Measurements from ENCODE around the gene ACY1. TPM values are rescaled to one million over a fixed set of nuclear protein-coding genes. Genes with fewer than 3 reads are reported as not detected.

ACY1 gene
- total RNA-seq, 2 experiments from 2014 or later = 3.3 to 4.0 TPM

- BruUV-seq (replicated peaks) = no TSS peak
- no peaks in the 10 kb centered on the region for H3K36me3 ChIP-seq (ENCODE audit: insufficient read depth, low read length)
- H3K9me3 ChIP-seq (ENCODE audit: low read length) = no peaks in the 10 kb centered on the region
- H3K4me2 ChIP-seq (ENCODE audit: low read length) = no peak overlapping the region
- H3K4me1 ChIP-seq (ENCODE audit: insufficient read depth, low read length, poor library complexity, severe bottlenecking) = no peaks in the 10 kb centered on the region
- no peaks in the 10 kb centered on the region for H3K79me2 ChIP-seq (ENCODE audit: insufficient read depth, low read depth, low read length)
- CTCF ChIA-PET (ENCODE audit: unreplicated experiment) = no interaction called here
- POLR2A ChIA-PET = no interaction called here
- H2AFZ ChIP-seq (ENCODE audit: low read length) = no peak overlapping the region
- H3K4me3 ChIP-seq (ENCODE audit: low read depth, low read length, poor library complexity, severe bottlenecking) = no peak overlapping the region
- intact Hi-C loops (cut with micrococcal nuclease; ENCODE audit: unreplicated experiment) = no loop called here
- TF ChIP-seq EZH2phosphoT487 (IDR thresholded peaks at IDR 0.05; ENCODE audit: borderline replicate concordance, low read depth, low read length) (no peak), CTCF (conservative IDR thresholded peaks at IDR 0.05; ENCODE audit: low read length) (no peak)
- no peaks in the 10 kb centered on the region for H4K20me1 ChIP-seq (ENCODE audit: insufficient read depth, low read length)
- H3K9me2 ChIP-seq (ENCODE audit: insufficient read depth, low read length) = no peaks in the 10 kb centered on the region
- no peak for DNase-seq (ENCODE audit: low spot score)
- H3K27ac ChIP-seq (ENCODE audit: low read depth, low read length, poor library complexity, severe bottlenecking) = no peak overlapping the region
These were observed 51.3 kb downstream of the ACY1 start for GRCh38 chr3:52034651-52035050.

GRCh38 chr3:52036222-52036694 lies 52.9 kb downstream of the ACY1 start:
- BruUV-seq (replicated peaks) = no TSS peak
- Histone ChIP-seq H3K27ac (ENCODE audit: low read depth, low read length, poor library complexity, severe bottlenecking) (no peak overlapping the region), H3K4me1 (ENCODE audit: insufficient read depth, low read length, poor library complexity, severe bottlenecking) (no peaks in the 10 kb centered on the region), H2AFZ (ENCODE audit: low read length) (no peak overlapping the region), H3K9me2 (ENCODE audit: insufficient read depth, low read length) (no peaks in the 10 kb centered on the region), H3K36me3 (ENCODE audit: insufficient read depth, low read length) (no peaks in the 10 kb centered on the region), H4K20me1 (ENCODE audit: insufficient read depth, low read length) (no peaks in the 10 kb centered on the region), H3K4me2 (ENCODE audit: low read length) (no peak overlapping the region), H3K9me3 (ENCODE audit: low read length) (no peaks in the 10 kb centered on the region), H3K4me3 (ENCODE audit: low read depth, low read length, poor library complexity, severe bottlenecking) (no peak overlapping the region), H3K79me2 (ENCODE audit: insufficient read depth, low read depth, low read length) (no peaks in the 10 kb centered on the region)
- no peak for DNase-seq (ENCODE audit: low spot score)
- ChIA-PET POLR2A (interaction anchor here (0.7 to 0.9 kb wide), 2 partner anchors 41 to 42 kb away, joined by 3 read pairs; partner anchors contain the start of gene RPL29), CTCF (ENCODE audit: unreplicated experiment) (no interaction called here)
- TF ChIP-seq CTCF (conservative IDR thresholded peaks at IDR 0.05; ENCODE audit: low read length) (no peak), EZH2phosphoT487 (IDR thresholded peaks at IDR 0.05; ENCODE audit: borderline replicate concordance, low read depth, low read length) (no peak)
- intact Hi-C loops (cut with micrococcal nuclease; ENCODE audit: unreplicated experiment) = no loop called here

- DNase-seq (ENCODE audit: low spot score) = peak; percentile 40
- Histone ChIP-seq H4K20me1 (ENCODE audit: insufficient read depth, low read length) (no peaks in the 10 kb centered on the region), H3K79me2 (ENCODE audit: insufficient read depth, low read depth, low read length) (no peaks in the 10 kb centered on the region), H3K4me3 (ENCODE audit: low read depth, low read length, poor library complexity, severe bottlenecking) (no peak overlapping the region), H2AFZ (ENCODE audit: low read length) (no peak overlapping the region), H3K36me3 (ENCODE audit: insufficient read depth, low read length) (no peaks in the 10 kb centered on the region), H3K4me2 (ENCODE audit: low read length) (no peak overlapping the region), H3K4me1 (ENCODE audit: insufficient read depth, low read length, poor library complexity, severe bottlenecking) (no peaks in the 10 kb centered on the region), H3K9me3 (ENCODE audit: low read length) (no peaks in the 10 kb centered on the region), H3K9me2 (ENCODE audit: insufficient read depth, low read length) (no peaks in the 10 kb centered on the region), H3K27ac (ENCODE audit: low read depth, low read length, poor library complexity, severe bottlenecking) (no peak overlapping the region)
- intact Hi-C loops (cut with micrococcal nuclease; ENCODE audit: unreplicated experiment) = no loop called here
- BruUV-seq (replicated peaks) = no TSS peak
- POLR2A ChIA-PET = interaction anchor here (0.7 to 0.9 kb wide), 2 partner anchors 41 to 43 kb away, joined by 3 read pairs; partner anchors contain the start of gene RPL29
- CTCF ChIA-PET (ENCODE audit: unreplicated experiment) = no interaction called here
- TF ChIP-seq EZH2phosphoT487 (IDR thresholded peaks at IDR 0.05; ENCODE audit: borderline replicate concordance, low read depth, low read length) = no peak
- TF ChIP-seq CTCF (conservative IDR thresholded peaks at IDR 0.05; ENCODE audit: low read length) = peak; percentile 44; the same call in 1 of the 2 replicates
These were observed 53.5 kb downstream of the ACY1 start for GRCh38 chr3:52036829-52037228.

All from OCI-LY7 (cell line).